ENCODE data around the gene OSMR.

DNA sequence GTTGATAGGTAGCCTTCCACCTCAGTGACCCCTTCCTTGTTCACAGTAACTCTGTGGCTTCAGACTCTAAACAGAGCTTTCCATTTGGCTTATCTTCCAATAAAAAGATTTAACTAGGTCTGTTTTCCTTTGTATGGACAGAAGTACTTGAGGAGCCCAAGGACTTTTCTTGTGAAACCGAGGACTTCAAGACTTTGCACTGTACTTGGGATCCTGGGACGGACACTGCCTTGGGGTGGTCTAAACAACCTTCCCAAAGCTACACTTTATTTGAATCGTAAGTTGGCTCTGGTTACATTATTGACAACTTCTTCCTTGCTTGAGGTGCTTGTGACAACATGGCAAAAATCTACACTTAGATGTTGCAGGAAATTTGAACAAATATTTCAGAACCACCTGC lies 39.4 kb downstream of the OSMR start:
- TF ChIP-seq, protein P1, sequence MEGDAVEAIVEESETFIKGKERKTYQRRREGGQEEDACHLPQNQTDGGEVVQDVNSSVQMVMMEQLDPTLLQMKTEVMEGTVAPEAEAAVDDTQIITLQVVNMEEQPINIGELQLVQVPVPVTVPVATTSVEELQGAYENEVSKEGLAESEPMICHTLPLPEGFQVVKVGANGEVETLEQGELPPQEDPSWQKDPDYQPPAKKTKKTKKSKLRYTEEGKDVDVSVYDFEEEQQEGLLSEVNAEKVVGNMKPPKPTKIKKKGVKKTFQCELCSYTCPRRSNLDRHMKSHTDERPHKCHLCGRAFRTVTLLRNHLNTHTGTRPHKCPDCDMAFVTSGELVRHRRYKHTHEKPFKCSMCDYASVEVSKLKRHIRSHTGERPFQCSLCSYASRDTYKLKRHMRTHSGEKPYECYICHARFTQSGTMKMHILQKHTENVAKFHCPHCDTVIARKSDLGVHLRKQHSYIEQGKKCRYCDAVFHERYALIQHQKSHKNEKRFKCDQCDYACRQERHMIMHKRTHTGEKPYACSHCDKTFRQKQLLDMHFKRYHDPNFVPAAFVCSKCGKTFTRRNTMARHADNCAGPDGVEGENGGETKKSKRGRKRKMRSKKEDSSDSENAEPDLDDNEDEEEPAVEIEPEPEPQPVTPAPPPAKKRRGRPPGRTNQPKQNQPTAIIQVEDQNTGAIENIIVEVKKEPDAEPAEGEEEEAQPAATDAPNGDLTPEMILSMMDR (IDR thresholded peaks at IDR 0.05) = no peak
- TF ChIP-seq POLR2AphosphoS5 (IDR thresholded peaks at IDR 0.05; ENCODE audit: low read depth, low read length) (no peak), RXRA (IDR thresholded peaks at IDR 0.05; ENCODE audit: borderline replicate concordance, low read depth) (no peak)
- TF ChIP-seq, protein P2, sequence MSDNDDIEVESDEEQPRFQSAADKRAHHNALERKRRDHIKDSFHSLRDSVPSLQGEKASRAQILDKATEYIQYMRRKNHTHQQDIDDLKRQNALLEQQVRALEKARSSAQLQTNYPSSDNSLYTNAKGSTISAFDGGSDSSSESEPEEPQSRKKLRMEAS (IDR thresholded peaks at IDR 0.05; ENCODE audit: low read depth) = no peak

All from SK-N-SH (cell line).